IPS-18a (cell line): ENCODE measurements around the gene ATP9A.

Source experiments
- H3K27ac ChIP-seq: one replicate; pipeline ENCODE4 v1.5.1; 2013; ENCODE audit warnings: low read length
- H3K27me3 ChIP-seq: one replicate; pipeline ENCODE4 v1.6.1; 2013; ENCODE audit warnings: mild to moderate bottlenecking, low read length; ENCODE audit not compliant: control insufficient read depth, insufficient read depth
- H3K36me3 ChIP-seq: one replicate; pipeline ENCODE4 v1.6.1; 2013; ENCODE audit warnings: low read depth, low read length; ENCODE audit not compliant: control insufficient read depth
- H3K4me1 ChIP-seq: one replicate; pipeline ENCODE4 v1.6.1; 2013; ENCODE audit warnings: low read depth, low read length; ENCODE audit not compliant: control insufficient read depth
- H3K4me3 ChIP-seq: one replicate; pipeline ENCODE4 v1.5.1; 2013; ENCODE audit warnings: low read length
- H3K9ac ChIP-seq: one replicate; pipeline ENCODE4 v1.6.1; 2013; ENCODE audit warnings: mild to moderate bottlenecking, low read length, moderate library complexity
- H3K9me3 ChIP-seq: one replicate; pipeline ENCODE4 v1.6.1; 2013; ENCODE audit warnings: low read depth, low read length; ENCODE audit not compliant: control insufficient read depth

Gene ATP9A

GRCh38 chr20:51802170-51802751 lies 34.1 kb upstream of the ATP9A start, which contains the start of gene SALL4:
TSS of gene SALL4 (minus strand) at chr20:51802521. CDS start at chr20:51802408, 113 bp downstream.
- H3K4me3 ChIP-seq: peak within 1 kb of the TSS; percentile 95
- H3K27me3 ChIP-seq: no peaks in the 10 kb centered on the region
- peaks cover 1% of the 10 kb centered on the region for H3K36me3 ChIP-seq
- no peaks in the 10 kb centered on the region for H3K9me3 ChIP-seq
- peaks cover 27% of the 10 kb centered on the region for H3K4me1 ChIP-seq
- peak within 1 kb of the TSS; percentile 95 for H3K27ac ChIP-seq
- peak within 1 kb of the TSS; percentile 99 for H3K9ac ChIP-seq

- Histone ChIP-seq H3K9ac (peak overlapping the region; percentile 99), H3K4me1 (peaks cover 32% of the 10 kb centered on the region), H3K27me3 (no peaks in the 10 kb centered on the region), H3K9me3 (no peaks in the 10 kb centered on the region), H3K4me3 (peak overlapping the region; percentile 95), H3K27ac (peak overlapping the region; percentile 95), H3K36me3 (peaks cover 6% of the 10 kb centered on the region)
These were observed 33.6 kb upstream of the ATP9A start for GRCh38 chr20:51801823-51802123.

GRCh38 chr20:51801122-51801822 lies 33.1 kb upstream of the ATP9A start:
- peak overlapping the region; percentile 95 for H3K27ac ChIP-seq
- peak overlapping the region; percentile 99 for H3K9ac ChIP-seq
- peak overlapping the region; percentile 95 for H3K4me3 ChIP-seq
- H3K4me1 ChIP-seq: peaks cover 37% of the 10 kb centered on the region
- peaks cover 11% of the 10 kb centered on the region for H3K36me3 ChIP-seq
- H3K9me3 ChIP-seq: no peaks in the 10 kb centered on the region
- no peaks in the 10 kb centered on the region for H3K27me3 ChIP-seq

- H3K27me3 ChIP-seq: no peaks in the 10 kb centered on the region
- peaks cover 39% of the 10 kb centered on the region for H3K4me1 ChIP-seq
- peaks cover 12% of the 10 kb centered on the region for H3K36me3 ChIP-seq
- no peaks in the 10 kb centered on the region for H3K9me3 ChIP-seq
- peak overlapping the region; percentile 95 for H3K27ac ChIP-seq
- peak overlapping the region; percentile 99 for H3K9ac ChIP-seq
- H3K4me3 ChIP-seq: peak overlapping the region; percentile 95
These were observed 32.6 kb upstream of the ATP9A start for GRCh38 chr20:51800872-51801121.

GRCh38 chr20:51800060-51800871 lies 32.1 kb upstream of the ATP9A start:
- H3K4me1 ChIP-seq: peaks cover 44% of the 10 kb centered on the region
- H3K9ac ChIP-seq: peak overlapping the region; percentile 99
- peak overlapping the region; percentile 95 for H3K4me3 ChIP-seq
- H3K36me3 ChIP-seq: peaks cover 16% of the 10 kb centered on the region
- no peaks in the 10 kb centered on the region for H3K27me3 ChIP-seq
- H3K27ac ChIP-seq: peak overlapping the region; percentile 95
- H3K9me3 ChIP-seq: no peaks in the 10 kb centered on the region

- peak overlapping the region; percentile 95 for H3K27ac ChIP-seq
- peaks cover 51% of the 10 kb centered on the region for H3K4me1 ChIP-seq
- H3K9me3 ChIP-seq: no peaks in the 10 kb centered on the region
- peaks cover 21% of the 10 kb centered on the region for H3K36me3 ChIP-seq
- no peaks in the 10 kb centered on the region for H3K27me3 ChIP-seq
- H3K4me3 ChIP-seq: peak overlapping the region; percentile 95
- H3K9ac ChIP-seq: peak overlapping the region; percentile 99
These were observed 31.2 kb upstream of the ATP9A start for GRCh38 chr20:51799401-51799860.

GRCh38 chr20:51797357-51798025 lies 29.3 kb upstream of the ATP9A start:
- Histone ChIP-seq H3K9me3 (no peaks in the 10 kb centered on the region), H3K27ac (peak overlapping the region; percentile 38), H3K4me1 (peaks cover 50% of the 10 kb centered on the region), H3K9ac (peak overlapping the region; percentile 99), H3K27me3 (no peaks in the 10 kb centered on the region), H3K4me3 (peak overlapping the region; percentile 95), H3K36me3 (peaks cover 32% of the 10 kb centered on the region)

GRCh38 chr20:51796340-51796739 lies 28.1 kb upstream of the ATP9A start:
- no peak overlapping the region for H3K9ac ChIP-seq
- peak overlapping the region; percentile 95 for H3K4me3 ChIP-seq
- H3K9me3 ChIP-seq: no peaks in the 10 kb centered on the region
- H3K4me1 ChIP-seq: peaks cover 50% of the 10 kb centered on the region
- peaks cover 43% of the 10 kb centered on the region for H3K36me3 ChIP-seq
- no peaks in the 10 kb centered on the region for H3K27me3 ChIP-seq
- H3K27ac ChIP-seq: no peak overlapping the region

- H3K4me3 ChIP-seq: no peak overlapping the region
- peaks cover 77% of the 10 kb centered on the region for H3K36me3 ChIP-seq
- no peaks in the 10 kb centered on the region for H3K9me3 ChIP-seq
- H3K27me3 ChIP-seq: no peaks in the 10 kb centered on the region
- no peak overlapping the region for H3K27ac ChIP-seq
- H3K9ac ChIP-seq: no peak overlapping the region
- H3K4me1 ChIP-seq: peaks cover 36% of the 10 kb centered on the region
These were observed 24.8 kb upstream of the ATP9A start for GRCh38 chr20:51792960-51793359.

GRCh38 chr20:51791626-51792025 lies 23.4 kb upstream of the ATP9A start:
- Histone ChIP-seq H3K27ac (no peak overlapping the region), H3K36me3 (peaks cover 83% of the 10 kb centered on the region), H3K9me3 (no peaks in the 10 kb centered on the region), H3K27me3 (no peaks in the 10 kb centered on the region), H3K4me1 (peaks cover 23% of the 10 kb centered on the region), H3K4me3 (no peak overlapping the region), H3K9ac (no peak overlapping the region)

- Histone ChIP-seq H3K4me3 (no peak overlapping the region), H3K36me3 (peaks cover 88% of the 10 kb centered on the region), H3K4me1 (peaks cover 12% of the 10 kb centered on the region), H3K9me3 (no peaks in the 10 kb centered on the region), H3K27me3 (no peaks in the 10 kb centered on the region), H3K27ac (no peak overlapping the region), H3K9ac (no peak overlapping the region)
These were observed 22.1 kb upstream of the ATP9A start for GRCh38 chr20:51790256-51790655.
